DMS79 treated with DMSO at 0.1 percent for 48 hours (cell line): ENCODE data around the gene CDK11A.
"Not testable (repeated sequence)": the region's sequence is repeated elsewhere in the genome, so short reads cannot be mapped to it uniquely, and the experiment has no call there.

Experiments
- DNase-seq: peaks from one replicate; lab custom pipeline; 2025; lab: John Stamatoyannopoulos, UW

The CDK11A gene

GRCh38 chr1:1726088-1726487 lies 1.9 kb upstream of the CDK11A start:
- DNase-seq = not testable (repeated sequence)

GRCh38 chr1:1721201-1721600 lies 3.0 kb downstream of the CDK11A start:
- no peak for DNase-seq

GRCh38 chr1:1715109-1715883 lies 8.9 kb downstream of the CDK11A start:
- not testable (repeated sequence) for DNase-seq

- not testable (repeated sequence) for DNase-seq
These were observed 16.3 kb downstream of the CDK11A start for GRCh38 chr1:1707897-1708296.

- DNase-seq = not testable (repeated sequence)
These were observed 16.9 kb downstream of the CDK11A start for GRCh38 chr1:1707241-1707640.

- not testable (repeated sequence) for DNase-seq
These were observed 18.5 kb downstream of the CDK11A start for GRCh38 chr1:1705623-1706022.

- DNase-seq = not testable (repeated sequence)
These were observed 19.7 kb downstream of the CDK11A start for GRCh38 chr1:1704284-1704957.

GRCh38 chr1:1703796-1704195 lies 20.4 kb downstream of the CDK11A start:
- DNase-seq = no peak

- DNase-seq = not testable (repeated sequence)
These were observed 21.7 kb downstream of the CDK11A start for GRCh38 chr1:1702506-1702905.

- not testable (repeated sequence) for DNase-seq
These were observed 23.6 kb downstream of the CDK11A start for GRCh38 chr1:1700557-1700956.

- not testable (repeated sequence) for DNase-seq
These were observed 24.1 kb downstream of the CDK11A start for GRCh38 chr1:1700067-1700466.

- DNase-seq = not testable (repeated sequence)
These were observed 25.1 kb downstream of the CDK11A start for GRCh38 chr1:1699061-1699460.

- not testable (repeated sequence) for DNase-seq
These were observed 26.6 kb downstream of the CDK11A start for GRCh38 chr1:1697358-1698183.

- DNase-seq = not testable (repeated sequence)
These were observed 27.5 kb downstream of the CDK11A start for GRCh38 chr1:1696431-1697357.

GRCh38 chr1:1692714-1693647 lies 31.2 kb downstream of the CDK11A start, which contains the start of gene SLC35E2B:
SLC35E2B (minus strand) TSS chr1:1692795; CDS start chr1:1676699, 16,096 bp downstream.
- DNase-seq = peak; percentile 43

GRCh38 chr1:1692324-1692713 lies 31.8 kb downstream of the CDK11A start:
- not testable (repeated sequence) for DNase-seq

GRCh38 chr1:1691443-1691842 lies 32.7 kb downstream of the CDK11A start:
- not testable (repeated sequence) for DNase-seq

- not testable (repeated sequence) for DNase-seq
These were observed 34.6 kb downstream of the CDK11A start for GRCh38 chr1:1689526-1689925.

GRCh38 chr1:1687846-1688245 lies 36.3 kb downstream of the CDK11A start:
- no peak for DNase-seq
